ENCODE results near the gene CCDC93.
"Not testable (repeated sequence)": the region's sequence is repeated elsewhere in the genome, so short reads cannot be mapped to it uniquely, and the experiment has no call there.

Gene CCDC93

GRCh38 chr2:118045286-118045685 is 31.4 kb upstream of the CCDC93 start:
- DNase-seq, result no peak

GRCh38 chr2:118044854-118045253 is 31.0 kb upstream of the CCDC93 start:
- no peak for DNase-seq

GRCh38 chr2:118044103-118044716 is 30.3 kb upstream of the CCDC93 start:
- DNase-seq, result no peak

DNA sequence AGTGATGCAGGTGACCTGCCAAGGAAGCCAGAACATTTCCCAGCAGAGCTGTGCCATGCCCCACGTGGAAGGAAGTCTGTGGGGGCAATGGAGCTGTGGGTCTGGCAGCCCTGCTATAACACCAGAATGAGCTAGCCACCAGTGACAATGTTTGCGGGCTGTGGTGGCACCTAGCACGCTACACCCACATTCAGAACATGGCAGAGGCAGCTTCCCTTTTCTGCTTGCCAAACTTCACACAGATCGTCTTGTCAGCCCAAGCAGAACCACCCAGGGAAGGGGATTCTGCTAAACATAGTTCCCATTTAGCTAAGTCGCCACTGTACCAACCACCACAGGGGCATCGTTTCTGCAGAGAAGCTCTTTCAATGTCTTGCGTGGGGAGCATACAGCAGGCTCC is 27.0 kb upstream of the CCDC93 start:
- DNase-seq, result no peak

DNA sequence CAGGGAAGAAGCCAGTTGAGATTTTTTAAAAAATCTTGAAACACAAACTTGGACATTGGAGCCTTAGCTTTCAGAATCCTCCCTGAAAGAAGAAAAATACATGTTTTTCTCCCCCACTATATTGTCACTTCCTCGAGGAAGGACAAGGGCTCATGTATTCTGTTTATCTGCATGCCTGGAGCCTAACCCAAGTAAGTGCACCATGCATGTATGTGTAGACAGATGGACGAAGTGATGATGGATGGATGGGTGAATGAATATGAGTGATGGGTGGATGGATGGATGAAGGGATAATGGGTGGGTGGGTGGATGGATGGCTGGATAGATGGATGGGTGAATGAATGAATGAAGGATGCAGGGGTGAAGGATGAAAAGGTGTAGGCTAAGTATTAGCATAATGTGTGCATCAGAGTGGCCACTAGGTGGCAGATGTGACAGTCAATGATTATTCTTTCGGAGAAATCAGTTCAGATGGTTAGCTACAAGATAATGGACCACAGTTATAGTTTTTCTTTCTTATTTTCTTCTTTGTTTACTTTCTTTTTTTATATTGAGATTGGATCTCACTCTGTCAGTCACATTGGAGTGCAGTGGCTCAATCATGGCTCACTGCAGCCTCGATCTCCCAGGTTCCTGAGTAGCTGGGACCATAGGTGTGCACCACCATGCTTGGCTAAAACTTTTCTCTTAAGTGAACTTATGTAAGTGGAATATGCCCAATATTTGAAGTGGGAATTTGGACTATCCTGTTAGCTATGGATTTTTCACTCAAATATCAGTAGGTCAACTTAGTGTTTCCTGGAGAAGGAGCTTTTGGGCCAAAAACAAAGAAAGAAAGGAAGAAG is 18.5 kb upstream of the CCDC93 start:
- peak in 1 of 2 experiments; percentile 36 for DNase-seq

DNA sequence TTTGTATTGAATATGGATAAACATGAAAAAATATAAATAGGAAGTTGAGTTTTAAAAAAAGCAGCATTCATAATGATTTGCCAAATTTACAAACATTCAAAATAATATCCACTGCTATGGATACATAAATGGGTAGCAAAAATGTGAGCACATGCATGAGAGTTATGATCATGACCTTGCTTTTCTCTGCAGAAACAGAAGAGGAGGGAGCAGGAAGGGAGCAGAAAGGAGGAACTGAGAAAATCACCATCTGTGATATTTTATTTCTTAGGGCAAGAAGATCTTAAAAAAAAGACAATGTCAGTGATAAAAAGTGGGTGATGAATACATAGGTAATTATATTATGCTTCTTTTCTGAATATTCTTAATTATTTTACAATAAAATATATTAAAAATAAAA is 17.7 kb upstream of the CCDC93 start:
- no peak for DNase-seq

- DNase-seq, result no peak
These were observed 15.2 kb upstream of the CCDC93 start for GRCh38 chr2:118029025-118029424.

- no peak for DNase-seq
These were observed 7.5 kb upstream of the CCDC93 start for GRCh38 chr2:118021356-118021755.

DNA sequence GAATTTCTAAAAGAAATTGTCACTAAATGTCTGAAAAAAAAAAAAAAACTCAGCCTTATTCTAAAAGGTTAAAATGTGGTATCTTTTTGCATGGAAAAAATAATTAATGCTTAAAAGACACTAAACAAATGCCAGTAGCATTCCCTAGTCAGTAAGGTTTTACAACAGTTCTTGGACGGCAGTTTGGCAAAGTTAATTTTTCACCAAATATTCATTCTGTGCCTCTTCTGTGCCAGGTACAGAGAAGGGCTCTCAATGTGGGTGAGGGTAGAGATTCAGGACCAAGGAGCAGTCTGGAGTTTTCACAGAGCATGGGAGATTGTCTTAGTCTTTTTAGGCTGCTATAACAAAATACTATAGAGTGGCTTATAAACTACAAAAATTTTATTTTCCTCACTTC is 6.0 kb upstream of the CCDC93 start:
- DNase-seq, result no peak

GRCh38 chr2:118016911-118017310 is 3.0 kb upstream of the CCDC93 start:
- DNase-seq, result no peak

GRCh38 chr2:118015761-118016160 is 1.9 kb upstream of the CCDC93 start:
- not testable (repeated sequence) for DNase-seq

DNA sequence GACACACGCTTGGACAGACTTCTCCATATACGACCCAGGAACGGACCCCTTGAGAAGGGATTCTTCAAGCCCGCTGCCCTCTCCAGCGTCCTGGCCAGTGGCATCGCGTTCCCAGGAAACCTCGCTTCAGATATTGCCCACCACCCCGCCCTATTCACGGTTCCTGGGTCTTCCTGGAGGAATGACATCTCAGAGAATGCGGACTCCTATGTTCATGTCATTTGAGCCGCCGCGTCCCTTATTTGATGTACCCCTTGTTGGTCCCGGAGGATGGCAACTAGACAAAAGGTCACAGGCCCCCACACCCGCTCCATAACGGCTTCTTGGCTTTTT is 588 bp upstream of the CCDC93 start:
- no peak for DNase-seq

- peak in 1 of 2 experiments; percentile 29 for DNase-seq
These were observed 598 bp downstream of the CCDC93 start for GRCh38 chr2:118013221-118013723.

DNA sequence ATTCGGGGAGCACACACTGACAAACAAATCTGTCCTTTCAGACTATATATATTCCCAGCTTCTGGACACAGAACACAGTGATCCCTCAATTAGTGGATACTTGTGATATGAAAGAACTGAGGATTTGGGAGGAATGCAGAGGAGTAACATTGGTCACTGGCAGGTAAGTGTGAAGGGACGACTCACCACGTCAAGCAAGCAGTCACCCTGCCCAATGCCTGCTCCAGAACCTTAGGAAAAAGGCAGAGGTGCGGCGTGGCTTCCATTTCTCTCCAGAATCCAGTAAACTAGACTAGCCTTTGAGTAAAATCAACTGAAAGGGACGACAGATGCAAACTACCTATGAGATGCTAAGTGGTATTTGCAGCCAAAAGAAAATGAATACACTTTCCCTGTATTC is 1.1 kb downstream of the CCDC93 start:
- DNase-seq, result no peak

- DNase-seq, result no peak
These were observed 3.4 kb downstream of the CCDC93 start for GRCh38 chr2:118010473-118010872.

DNA sequence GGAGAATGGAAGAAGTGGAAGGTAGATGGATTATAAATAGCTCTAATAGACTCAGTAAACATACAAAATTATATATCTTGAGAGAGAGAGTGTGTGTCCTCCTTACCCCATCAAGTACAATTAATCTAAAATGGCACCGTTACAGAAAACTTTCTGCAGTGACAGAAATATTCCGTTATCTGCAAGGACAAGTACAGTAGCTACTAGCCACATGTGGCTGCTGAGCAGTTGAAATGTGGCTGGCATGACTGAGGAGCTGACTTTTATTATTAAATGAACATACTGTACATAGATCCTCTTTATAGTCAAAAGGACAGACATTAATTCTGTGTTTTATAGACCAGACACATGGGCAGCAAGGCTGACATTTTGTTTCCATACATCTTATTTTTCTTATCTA is 7.0 kb downstream of the CCDC93 start:
- no peak for DNase-seq

GRCh38 chr2:118006326-118006725 is 7.5 kb downstream of the CCDC93 start:
- DNase-seq, result no peak

GRCh38 chr2:118003396-118003824 is 10.5 kb downstream of the CCDC93 start:
- DNase-seq, result peak in 1 of 2 experiments; percentile 63

DNA sequence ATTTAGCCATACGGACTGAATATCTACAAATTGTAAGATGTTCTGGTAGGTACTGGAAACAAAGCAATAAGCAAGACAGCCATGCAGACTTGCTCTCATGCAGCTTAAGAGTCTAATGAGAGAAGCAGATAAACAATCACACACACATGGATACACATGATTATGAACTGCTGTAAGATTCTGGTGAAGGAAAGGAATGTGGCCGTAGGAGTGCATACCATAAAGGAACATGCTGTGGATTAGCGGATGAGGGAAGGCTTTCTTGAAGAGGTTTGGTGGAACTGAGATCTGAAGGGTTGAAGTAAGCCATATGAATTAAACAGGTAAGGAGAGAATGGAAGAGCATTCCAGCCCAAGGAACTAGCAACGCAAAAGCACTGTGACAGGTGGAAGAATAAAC is 13.8 kb downstream of the CCDC93 start:
- DNase-seq, result no peak

DNA sequence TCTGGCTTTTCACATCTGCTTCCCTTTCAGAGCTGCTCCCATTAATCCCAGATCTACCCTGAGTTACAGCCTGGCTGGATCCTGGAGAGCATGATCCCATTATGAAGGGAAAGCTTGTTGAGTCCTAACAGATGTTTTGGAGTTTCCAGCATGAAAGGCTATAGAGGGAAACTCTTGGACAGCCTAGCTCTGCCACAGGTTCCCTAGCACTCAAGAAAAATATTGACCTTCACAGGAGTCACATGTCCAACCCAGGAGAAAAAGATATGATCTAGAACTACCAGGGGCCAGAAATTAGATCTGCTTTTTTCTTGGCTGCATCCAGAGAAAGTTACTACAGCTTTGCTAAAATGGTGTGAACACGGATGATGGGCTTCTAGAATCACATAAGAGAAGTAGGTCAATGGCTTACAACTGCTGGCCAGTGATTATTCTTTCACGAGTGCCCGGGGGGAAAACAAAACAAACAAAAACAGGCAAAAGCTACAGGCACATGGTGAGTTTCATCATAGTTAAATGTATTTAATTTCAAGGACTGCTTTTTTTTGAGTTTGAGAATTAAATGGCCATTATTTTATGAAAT is 15.9 kb downstream of the CCDC93 start:
- DNase-seq, result no peak

GRCh38 chr2:117996525-117996924 is 17.3 kb downstream of the CCDC93 start:
- DNase-seq, result no peak

DNA sequence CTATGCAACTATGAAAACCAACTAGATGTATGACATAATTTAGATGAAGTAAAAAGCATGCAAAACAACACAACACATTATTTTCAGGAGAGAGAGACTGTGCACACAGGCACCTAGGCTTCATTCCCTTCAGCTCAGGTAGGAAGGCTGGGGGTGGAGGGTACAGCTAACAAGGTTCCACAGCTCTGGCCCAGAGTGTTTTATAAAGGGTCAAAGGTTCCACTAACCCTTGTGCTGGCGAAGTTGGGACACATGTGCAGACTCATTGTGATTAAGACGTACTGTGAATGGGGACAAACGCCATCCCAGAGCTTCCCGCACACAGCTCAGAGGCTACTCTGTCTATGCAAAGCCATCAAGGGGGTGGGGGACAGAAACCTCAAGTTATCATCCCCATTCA is 19.1 kb downstream of the CCDC93 start:
- DNase-seq, result no peak

- DNase-seq, result no peak
These were observed 23.9 kb downstream of the CCDC93 start for GRCh38 chr2:117989854-117990438.

DNA sequence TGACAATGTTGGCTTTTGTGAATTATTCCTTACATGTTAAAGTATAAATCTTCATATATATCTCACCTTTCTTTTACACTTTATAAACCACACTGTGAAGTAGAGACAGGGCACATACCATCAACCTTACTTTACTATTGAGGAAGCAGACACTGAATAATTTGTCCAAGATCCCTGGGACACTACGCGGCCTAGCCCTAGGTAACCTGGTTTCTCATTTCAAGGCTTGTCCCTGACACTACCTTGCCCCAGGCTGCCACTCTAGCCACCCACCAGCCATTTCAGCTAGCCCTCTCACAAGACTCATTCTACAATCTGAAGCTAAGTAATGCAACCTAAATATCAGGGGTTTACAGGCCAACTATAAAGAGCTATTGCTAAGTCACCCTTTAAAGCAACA is 26.7 kb downstream of the CCDC93 start:
- no peak for DNase-seq
